Thyroid gland (tissue), 4 donors: ENCODE results near the gene FOXP1. TPM values are rescaled to one million over a fixed set of nuclear protein-coding genes. Genes with fewer than 3 reads are reported as not detected.

Experiments used
- DNase-seq, 2 donors: peaks; one replicate each; pipeline ENCODE4 v3.0.0-alpha.2; 2019
- H3K27ac ChIP-seq, 3 donors: fragments of 200-600 bp; sonication (generic); 1 replicate in 2 of 3; 2 replicates in 1 of 3; pipeline ENCODE4 v1.5.1; 2016 to 2019; ENCODE audit warnings: mild to moderate bottlenecking in 1 of 3, moderate library complexity in 1 of 3
- H3K27me3 ChIP-seq: fragments of 200-600 bp; sonication (generic); one replicate; pipeline ENCODE4 v1.5.1; 2019
- H3K36me3 ChIP-seq, 2 donors: fragments of 200-600 bp; sonication (generic); one replicate each; pipeline ENCODE4 v1.5.1; 2016 to 2019
- H3K4me1 ChIP-seq, 2 donors: fragments of 200-600 bp; sonication (generic); one replicate each; pipeline ENCODE4 v1.5.1; 2017 to 2019
- H3K4me3 ChIP-seq, 3 donors: fragments of 200-600 bp; sonication (generic); replicated peaks in 1 of 3; 1 replicate in 2 of 3; 2 replicates in 1 of 3; pipeline ENCODE4 v1.5.1; 2016; ENCODE audit warnings: mild to moderate bottlenecking in 1 of 3
- H3K9me3 ChIP-seq: fragments of 200-600 bp; sonication (generic); one replicate; pipeline ENCODE4 v1.5.1; 2017
- CTCF ChIP-seq, 6 experiments: fragments of 200-600 bp in 3 of 6; fragments of 450-650 bp in 3 of 6; sonication (generic) in 3 of 6; IDR thresholded peaks; one replicate each; pipeline ENCODE4 v1.5.1; 2016 to 2019; ENCODE audit warnings: antibody characterized with exemption in 6 of 6, mild to moderate bottlenecking in 2 of 6, inconsistent platforms in 1 of 6, moderate library complexity in 1 of 6
- POLR2A ChIP-seq, 2 donors: fragments of 450-650 bp; IDR thresholded peaks; one replicate each; pipeline ENCODE4 v1.6.1; 2017; ENCODE audit warnings: antibody characterized with exemption in 2 of 2, mild to moderate bottlenecking in 2 of 2, moderate library complexity in 1 of 2
- WGBS, 2 donors: methylation state at CpG; one replicate each; pipeline ENCODE4 v1.1.5; 2017; 5-methylcytosine and 5-hydroxymethylcytosine counted together
- intact Hi-C: fragments of 100-400 bp; cut with DNase I; formaldehyde crosslinking; loops from one replicate; pipeline ENCODE4 v1.15.1; 2023
- total RNA-seq, 4 donors: library from RNA; depleted of rRNA; stranded (reverse); fragments of >200 nt; gene quantifications; one replicate each; pipeline ENCODE4 v1.2.3, GENCODE V29; 2016

FOXP1 gene
- total RNA-seq, 4 donors from 2014 or later: 111 to 187 (median 141) TPM

GRCh38 chr3:71102111-71102983 is 481.2 kb downstream of the FOXP1 start:
- intact Hi-C loops: no loop called here
- 71 to 76% methylated on average over 11 of the region's 11 CpGs for WGBS, 2 donors
- no peak for DNase-seq
- Histone ChIP-seq H3K9me3 (no peaks in the 10 kb centered on the region), H3K27ac (peak overlapping the region in 1 of 3 donors; percentile 24), H3K27me3 (no peaks in the 10 kb centered on the region), H3K36me3 (no peaks in the 10 kb centered on the region), H3K4me1 (peaks cover 44 to 62% of the 10 kb centered on the region in 2 donors), H3K4me3 (no peak overlapping the region)
- TF ChIP-seq POLR2A (IDR thresholded peaks at IDR 0.05) (no peak), CTCF (IDR thresholded peaks at IDR 0.05) (no peak)

DNA sequence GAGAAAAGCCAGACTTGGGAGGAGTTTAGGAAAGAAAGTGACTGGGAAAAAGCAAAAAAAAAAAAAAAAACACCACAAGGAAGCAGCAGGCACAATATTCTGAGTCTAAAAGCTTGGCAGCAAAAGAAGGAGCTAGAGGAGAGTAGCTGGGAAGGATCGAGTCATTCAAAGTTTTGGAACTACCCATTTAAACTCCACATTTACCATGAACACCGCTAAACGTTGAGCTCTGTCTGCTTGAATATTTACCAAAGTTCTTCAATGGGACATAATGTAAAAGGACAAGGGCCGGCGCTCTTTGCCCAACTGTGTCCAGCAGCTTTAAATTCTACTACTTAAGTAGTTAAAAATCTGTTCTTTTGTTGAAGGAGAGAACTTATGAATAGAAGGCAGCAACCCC is 481.9 kb downstream of the FOXP1 start:
- TF ChIP-seq CTCF (IDR thresholded peaks at IDR 0.05) (no peak), POLR2A (IDR thresholded peaks at IDR 0.05) (no peak)
- no peak for DNase-seq
- no peaks in the 10 kb centered on the region for H3K27me3 ChIP-seq
- intact Hi-C loops: no loop called here
- no peak overlapping the region for H3K4me3 ChIP-seq
- H3K9me3 ChIP-seq: no peaks in the 10 kb centered on the region
- H3K27ac ChIP-seq: peak overlapping the region in 1 of 3 donors; percentile 12
- peaks cover 42 to 56% of the 10 kb centered on the region in 2 donors for H3K4me1 ChIP-seq
- WGBS, 2 donors: 73 to 78% methylated on average over 5 of the region's 5 CpGs
- no peaks in the 10 kb centered on the region for H3K36me3 ChIP-seq

DNA sequence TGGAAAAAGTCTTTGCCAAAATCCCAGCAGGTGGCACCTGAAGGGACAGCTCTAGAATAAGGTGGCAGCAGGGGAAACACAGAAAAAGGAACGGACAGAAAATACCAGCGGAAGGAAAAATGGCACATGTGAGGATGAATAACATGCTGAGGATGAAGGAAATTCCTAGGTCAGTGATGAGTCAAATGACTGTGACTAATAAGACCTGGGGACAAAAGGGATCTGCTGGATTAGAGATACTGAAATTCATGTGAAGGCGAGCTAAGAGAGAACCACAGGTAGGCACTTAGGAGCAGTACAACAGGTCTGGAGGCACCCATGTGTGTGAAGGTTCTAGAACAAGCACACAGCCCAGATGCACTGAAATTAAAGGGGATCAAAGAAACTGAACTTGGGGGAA is 482.5 kb downstream of the FOXP1 start:
- H3K9me3 ChIP-seq: no peaks in the 10 kb centered on the region
- intact Hi-C loops: no loop called here
- no peak for DNase-seq
- H3K4me1 ChIP-seq: peaks cover 42 to 52% of the 10 kb centered on the region in 2 donors
- TF ChIP-seq POLR2A (IDR thresholded peaks at IDR 0.05) (no peak), CTCF (IDR thresholded peaks at IDR 0.05) (no peak)
- no peak overlapping the region for H3K4me3 ChIP-seq
- H3K27me3 ChIP-seq: no peaks in the 10 kb centered on the region
- H3K27ac ChIP-seq: peak overlapping the region in 1 of 3 donors; percentile 12
- WGBS, 2 donors: 91% methylated on average over 3 of the region's 3 CpGs
- no peaks in the 10 kb centered on the region for H3K36me3 ChIP-seq

DNA sequence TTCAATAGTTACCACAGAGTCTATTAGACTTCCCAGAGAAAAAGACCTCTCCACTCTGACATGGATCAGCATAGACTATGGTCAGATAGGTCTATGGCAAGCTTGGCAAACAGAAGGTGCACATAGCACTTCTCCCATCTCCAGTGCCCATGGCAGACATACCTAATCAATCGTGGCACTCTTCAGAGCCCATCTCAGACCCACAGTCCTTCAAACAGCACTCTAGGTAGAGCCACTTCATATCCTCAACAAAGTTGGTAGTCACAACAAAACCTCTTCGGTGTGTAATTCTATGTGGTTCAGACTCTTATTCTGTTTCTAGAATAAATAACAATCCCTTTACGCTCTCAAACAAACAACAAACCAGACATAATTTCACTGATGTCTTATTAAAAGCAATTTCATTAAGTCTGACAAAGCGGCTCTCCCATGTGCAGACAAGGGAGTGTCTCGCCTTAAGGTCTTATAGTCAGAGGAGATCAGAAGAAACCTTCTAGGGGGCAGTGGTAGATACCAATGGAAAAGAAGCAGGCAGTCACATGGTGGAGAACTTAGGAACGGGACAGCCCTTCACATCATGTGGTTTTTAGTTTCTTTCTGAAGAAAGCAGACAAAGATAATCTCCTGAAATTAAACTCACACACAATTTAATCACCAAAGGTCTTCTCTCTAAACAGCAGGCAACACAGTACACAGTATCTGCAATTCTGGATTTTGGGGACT is 483.4 kb downstream of the FOXP1 start:
- H3K4me1 ChIP-seq: peaks cover 42 to 46% of the 10 kb centered on the region in 2 donors
- no peaks in the 10 kb centered on the region for H3K27me3 ChIP-seq
- H3K36me3 ChIP-seq: no peaks in the 10 kb centered on the region
- WGBS, 2 donors: 54 to 55% methylated on average over 6 of the region's 6 CpGs
- TF ChIP-seq POLR2A (IDR thresholded peaks at IDR 0.05) (no peak), CTCF (IDR thresholded peaks at IDR 0.05) (no peak)
- intact Hi-C loops: no loop called here
- no peaks in the 10 kb centered on the region for H3K9me3 ChIP-seq
- no peak for DNase-seq
- peak overlapping the region in 1 of 3 donors; percentile 9 for H3K27ac ChIP-seq
- H3K4me3 ChIP-seq: no peak overlapping the region

DNA sequence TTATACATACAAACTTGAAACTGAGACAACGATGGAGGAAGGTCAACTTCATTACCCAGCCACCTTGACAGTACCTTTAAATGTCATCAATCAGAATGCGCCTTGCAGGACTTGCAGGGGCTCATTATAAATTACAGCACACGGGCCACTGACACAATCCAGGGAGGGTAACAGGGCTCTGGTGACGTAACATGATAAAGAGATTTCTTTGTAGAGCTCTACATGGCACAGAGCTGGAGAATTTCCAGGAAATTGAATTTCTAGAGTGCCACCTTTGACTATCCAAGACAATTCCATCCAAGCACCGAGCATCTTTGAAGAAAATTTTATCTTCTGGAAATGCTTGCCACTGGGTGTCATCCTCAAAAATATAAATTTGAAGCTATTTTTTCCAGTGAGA is 486.0 kb downstream of the FOXP1 start:
- Histone ChIP-seq H3K4me1 (peaks cover 22 to 24% of the 10 kb centered on the region in 2 donors), H3K9me3 (no peaks in the 10 kb centered on the region), H3K27me3 (no peaks in the 10 kb centered on the region), H3K27ac (no peak overlapping the region), H3K4me3 (no peak overlapping the region), H3K36me3 (no peaks in the 10 kb centered on the region)
- intact Hi-C loops: no loop called here
- 92 to 93% methylated on average over 5 of the region's 5 CpGs for WGBS, 2 donors
- no peak for DNase-seq
- TF ChIP-seq CTCF (IDR thresholded peaks at IDR 0.05): no peak
- no peak for TF ChIP-seq POLR2A (IDR thresholded peaks at IDR 0.05)
